Mesenchymal stem cell (in vitro differentiated cells and primary cell): ENCODE results near the gene ALK.

Source experiments
- DNase-seq: peaks from one replicate; pipeline ENCODE4 v3.0.0-alpha.2; 2013
- H2AFZ ChIP-seq: one replicate; pipeline ENCODE4 v1.6.1; 2013; ENCODE audit warnings: low read depth, mild to moderate bottlenecking, control low read depth, inconsistent platforms, low read length, moderate library complexity
- H2AK5ac ChIP-seq: 2 replicates; pipeline ENCODE4 v1.6.1; 2013; ENCODE audit warnings: low read length, moderate library complexity, mild to moderate bottlenecking, inconsistent platforms; ENCODE audit not compliant: severe bottlenecking
- H2BK120ac ChIP-seq: one replicate; pipeline ENCODE4 v1.6.1; 2013; ENCODE audit warnings: low read depth, mild to moderate bottlenecking, inconsistent platforms, low read length, moderate library complexity
- H2BK12ac ChIP-seq, 2 experiments: one replicate each; pipeline ENCODE4 v1.6.1; 2013; ENCODE audit warnings: inconsistent platforms in 2 of 2, low read length in 2 of 2, mild to moderate bottlenecking in 2 of 2, moderate library complexity in 2 of 2, control low read depth in 1 of 2
- H2BK15ac ChIP-seq: one replicate; pipeline ENCODE4 v1.6.1; 2013; ENCODE audit warnings: mild to moderate bottlenecking, low read depth, inconsistent platforms; ENCODE audit not compliant: poor library complexity, severe bottlenecking
- H2BK5ac ChIP-seq: 2 replicates; pipeline ENCODE4 v1.6.1; 2013; ENCODE audit warnings: low read depth, mild to moderate bottlenecking, low read length, control low read depth, inconsistent platforms; ENCODE audit not compliant: poor library complexity, severe bottlenecking
- H3K14ac ChIP-seq, 2 experiments: one replicate each; pipeline ENCODE4 v1.6.1; 2013; ENCODE audit warnings: inconsistent platforms in 2 of 2, low read length in 2 of 2, control low read depth in 1 of 2, mild to moderate bottlenecking in 1 of 2, moderate library complexity in 1 of 2
- H3K18ac ChIP-seq, 2 experiments: one replicate each; pipeline ENCODE4 v1.6.1; 2013; ENCODE audit warnings: inconsistent platforms in 2 of 2, low read length in 2 of 2, control low read depth in 1 of 2, low read depth in 1 of 2, mild to moderate bottlenecking in 1 of 2
- H3K23ac ChIP-seq, 2 experiments: one replicate each; pipeline ENCODE4 v1.6.1; 2013; ENCODE audit warnings: inconsistent platforms in 2 of 2, low read length in 2 of 2, mild to moderate bottlenecking in 2 of 2, moderate library complexity in 2 of 2, control low read depth in 1 of 2
- H3K27ac ChIP-seq: 2 replicates; pipeline ENCODE4 v1.5.1; 2013; ENCODE audit warnings: mild to moderate bottlenecking, moderate library complexity, low read length, control low read depth, inconsistent platforms; ENCODE audit not compliant: poor library complexity, severe bottlenecking
- H3K27me3 ChIP-seq, 2 experiments: 2 replicates each; pipeline versions ENCODE4 v1.6.1 to v1.7.0; 2013; ENCODE audit warnings: low read length in 2 of 2, mild to moderate bottlenecking in 2 of 2, moderate library complexity in 2 of 2, control low read depth in 1 of 2, inconsistent platforms in 1 of 2; ENCODE audit not compliant: control insufficient read depth in 1 of 2, insufficient read depth in 1 of 2
- H3K36me3 ChIP-seq, 2 experiments: 2 replicates each; pipeline versions ENCODE4 v1.6.1 to v1.7.0; 2013; ENCODE audit warnings: low read length in 2 of 2, control low read depth in 1 of 2, inconsistent platforms in 1 of 2, low read depth in 1 of 2, mild to moderate bottlenecking in 1 of 2; ENCODE audit not compliant: insufficient read depth in 2 of 2, control insufficient read depth in 1 of 2
- H3K4ac ChIP-seq, 2 experiments: one replicate each; pipeline ENCODE4 v1.6.1; 2013; ENCODE audit warnings: inconsistent platforms in 2 of 2, low read length in 2 of 2, mild to moderate bottlenecking in 2 of 2, moderate library complexity in 2 of 2, control low read depth in 1 of 2, low read depth in 1 of 2
- H3K4me1 ChIP-seq: 2 replicates; pipeline ENCODE4 v1.6.1; 2013; ENCODE audit warnings: low read depth, low read length, control low read depth; ENCODE audit not compliant: control insufficient read depth, insufficient read depth
- H3K4me2 ChIP-seq: 2 replicates; pipeline ENCODE4 v1.6.1; 2013; ENCODE audit warnings: low read length, mild to moderate bottlenecking, inconsistent platforms; ENCODE audit not compliant: poor library complexity, severe bottlenecking
- H3K4me3 ChIP-seq, 2 experiments: 2 replicates each; pipeline versions ENCODE4 v1.5.1 to v1.7.0; 2013; ENCODE audit warnings: low read length in 2 of 2, mild to moderate bottlenecking in 2 of 2, control low read depth in 1 of 2, low read depth in 1 of 2; ENCODE audit not compliant: insufficient read depth in 1 of 2
- H3K79me1 ChIP-seq: replicated peaks from 2 replicates; pipeline ENCODE4 v1.6.1; 2013; ENCODE audit warnings: mild to moderate bottlenecking, control low read depth, low read length, inconsistent platforms; ENCODE audit not compliant: poor library complexity, severe bottlenecking
- H3K9ac ChIP-seq: 2 replicates; pipeline ENCODE4 v1.7.0; 2013; ENCODE audit warnings: mild to moderate bottlenecking, low read length, moderate library complexity
- H3K9me3 ChIP-seq: 2 replicates; pipeline ENCODE4 v1.7.0; 2013; ENCODE audit warnings: mild to moderate bottlenecking, low read length; ENCODE audit not compliant: control insufficient read depth
- H4K8ac ChIP-seq: one replicate; pipeline ENCODE4 v1.6.1; 2013; ENCODE audit warnings: inconsistent platforms, mild to moderate bottlenecking, low read length, moderate library complexity
- H4K91ac ChIP-seq: one replicate; pipeline ENCODE4 v1.6.1; 2013; ENCODE audit warnings: mild to moderate bottlenecking, low read length, inconsistent platforms
- WGBS: methylation state at CpG from one replicate; pipeline ENCODE4 v1.1.7; 2013; ENCODE audit warnings: mixed read lengths; 5-methylcytosine and 5-hydroxymethylcytosine counted together

The ALK gene

GRCh38 chr2:29497375-29497774, 424.0 kb downstream of the ALK start:
- no peak overlapping the region for H2BK120ac ChIP-seq
- H3K18ac ChIP-seq = no peak overlapping the region
- H2AFZ ChIP-seq = no peak overlapping the region
- no peaks in the 10 kb centered on the region for H3K27me3 ChIP-seq
- no peak overlapping the region for H2BK5ac ChIP-seq
- H3K4me3 ChIP-seq = no peak overlapping the region
- H3K36me3 ChIP-seq = no peaks in the 10 kb centered on the region
- H4K8ac ChIP-seq = no peak overlapping the region
- no peak overlapping the region for H3K4ac ChIP-seq
- no peak for DNase-seq
- H3K9ac ChIP-seq = no peak overlapping the region
- no peak overlapping the region for H3K23ac ChIP-seq
- no peak overlapping the region for H3K27ac ChIP-seq
- H3K4me1 ChIP-seq = no peaks in the 10 kb centered on the region
- no peak overlapping the region for H2AK5ac ChIP-seq
- 87% methylated on average over 2 of the region's 3 CpGs for WGBS
- H4K91ac ChIP-seq = no peak overlapping the region
- no peak overlapping the region for H2BK12ac ChIP-seq
- H3K9me3 ChIP-seq = no peaks in the 10 kb centered on the region
- H3K4me2 ChIP-seq = no peak overlapping the region
- H3K79me1 ChIP-seq = no peaks in the 10 kb centered on the region
- no peak overlapping the region for H2BK15ac ChIP-seq
- H3K14ac ChIP-seq = no peak overlapping the region

- Histone ChIP-seq H3K9me3 (no peaks in the 10 kb centered on the region), H3K4ac (no peak overlapping the region), H3K14ac (no peak overlapping the region), H3K18ac (no peak overlapping the region), H3K36me3 (no peaks in the 10 kb centered on the region), H3K9ac (no peak overlapping the region), H3K27me3 (no peaks in the 10 kb centered on the region), H2BK15ac (no peak overlapping the region), H2BK120ac (no peak overlapping the region), H3K4me2 (no peak overlapping the region), H2AK5ac (no peak overlapping the region), H2BK12ac (no peak overlapping the region), H3K79me1 (no peaks in the 10 kb centered on the region), H4K91ac (no peak overlapping the region), H3K4me3 (no peak overlapping the region), H2BK5ac (no peak overlapping the region), H3K23ac (no peak overlapping the region), H4K8ac (no peak overlapping the region), H3K4me1 (no peaks in the 10 kb centered on the region), H3K27ac (no peak overlapping the region), H2AFZ (no peak overlapping the region)
- DNase-seq = no peak
- WGBS = 62% methylated on average over 1 of the region's 1 CpG
Measured at GRCh38 chr2:29496198-29496597, 425.2 kb downstream of the ALK start.

- 45% methylated on average over 2 of the region's 4 CpGs for WGBS
- no peak overlapping the region for H2BK12ac ChIP-seq
- H3K4me2 ChIP-seq = no peak overlapping the region
- DNase-seq = no peak
- no peaks in the 10 kb centered on the region for H3K79me1 ChIP-seq
- no peak overlapping the region for H3K4me3 ChIP-seq
- no peak overlapping the region for H3K4ac ChIP-seq
- H2AFZ ChIP-seq = no peak overlapping the region
- H3K23ac ChIP-seq = no peak overlapping the region
- H3K18ac ChIP-seq = no peak overlapping the region
- no peak overlapping the region for H2AK5ac ChIP-seq
- H3K36me3 ChIP-seq = no peaks in the 10 kb centered on the region
- no peak overlapping the region for H4K91ac ChIP-seq
- no peak overlapping the region for H3K27ac ChIP-seq
- no peak overlapping the region for H2BK5ac ChIP-seq
- no peak overlapping the region for H2BK120ac ChIP-seq
- H3K14ac ChIP-seq = no peak overlapping the region
- H2BK15ac ChIP-seq = no peak overlapping the region
- H3K9ac ChIP-seq = no peak overlapping the region
- H3K4me1 ChIP-seq = no peaks in the 10 kb centered on the region
- H4K8ac ChIP-seq = no peak overlapping the region
- H3K27me3 ChIP-seq = no peaks in the 10 kb centered on the region
- H3K9me3 ChIP-seq = no peaks in the 10 kb centered on the region
Measured at GRCh38 chr2:29495536-29496060, 425.8 kb downstream of the ALK start.

GRCh38 chr2:29495068-29495467, 426.3 kb downstream of the ALK start:
- Histone ChIP-seq H3K14ac (no peak overlapping the region), H3K9ac (no peak overlapping the region), H2BK12ac (no peak overlapping the region), H3K4me3 (no peak overlapping the region), H3K4me2 (no peak overlapping the region), H3K79me1 (no peaks in the 10 kb centered on the region), H2BK15ac (no peak overlapping the region), H3K36me3 (no peaks in the 10 kb centered on the region), H3K23ac (no peak overlapping the region), H3K4me1 (no peaks in the 10 kb centered on the region), H2BK120ac (no peak overlapping the region), H3K9me3 (no peaks in the 10 kb centered on the region), H3K27me3 (no peaks in the 10 kb centered on the region), H3K18ac (no peak overlapping the region), H4K91ac (no peak overlapping the region), H2AK5ac (no peak overlapping the region), H4K8ac (no peak overlapping the region), H3K27ac (no peak overlapping the region), H2BK5ac (no peak overlapping the region), H3K4ac (no peak overlapping the region), H2AFZ (no peak overlapping the region)
- 87% methylated on average over 5 of the region's 6 CpGs for WGBS
- no peak for DNase-seq
